WERI-Rb-1 (cell line): ENCODE results near the gene LHFPL6.

ENCODE experiments used
- DNase-seq: peaks from one replicate; pipeline ENCODE4 v3.0.0-alpha.2; 2020
- H3K27ac ChIP-seq: fragments of 250-450 bp; sonication (Bioruptor Pico); 2 replicates; pipeline ENCODE4 v1.5.1; 2020; ENCODE audit warnings: mild to moderate bottlenecking, moderate library complexity
- H3K27me3 ChIP-seq: fragments of 250-450 bp; sonication (Bioruptor Pico); 2 replicates; pipeline ENCODE4 v1.5.1; 2021; ENCODE audit warnings: mild to moderate bottlenecking, low read depth, moderate library complexity; ENCODE audit not compliant: insufficient read depth, severe bottlenecking
- H3K36me3 ChIP-seq: fragments of 250-450 bp; sonication (Bioruptor Pico); 2 replicates; pipeline ENCODE4 v1.5.1; 2020; ENCODE audit warnings: mild to moderate bottlenecking, moderate library complexity
- H3K4me3 ChIP-seq: 2 replicates; pipeline ENCODE4 v1.5.1; 2011; ENCODE audit warnings: low read depth, mild to moderate bottlenecking, control low read depth, low read length
- H3K9me3 ChIP-seq: fragments of 250-450 bp; sonication (Bioruptor Pico); 2 replicates; pipeline ENCODE4 v1.5.1; 2021; ENCODE audit warnings: mild to moderate bottlenecking, moderate library complexity; ENCODE audit not compliant: severe bottlenecking
- TF ChIP-seq, protein P1 (sequence below): IDR thresholded peaks from 2 replicates; pipeline ENCODE4 v1.5.1; 2011; ENCODE audit warnings: low read depth, mild to moderate bottlenecking, control low read depth, inconsistent platforms, low read length

Gene LHFPL6

GRCh38 chr13:39463611-39464010, 139.4 kb downstream of the LHFPL6 start:
- Histone ChIP-seq H3K9me3 (no peaks in the 10 kb centered on the region), H3K4me3 (no peak overlapping the region), H3K27me3 (no peaks in the 10 kb centered on the region), H3K27ac (no peak overlapping the region), H3K36me3 (no peaks in the 10 kb centered on the region)
- no peak for DNase-seq
- TF ChIP-seq, protein P1, sequence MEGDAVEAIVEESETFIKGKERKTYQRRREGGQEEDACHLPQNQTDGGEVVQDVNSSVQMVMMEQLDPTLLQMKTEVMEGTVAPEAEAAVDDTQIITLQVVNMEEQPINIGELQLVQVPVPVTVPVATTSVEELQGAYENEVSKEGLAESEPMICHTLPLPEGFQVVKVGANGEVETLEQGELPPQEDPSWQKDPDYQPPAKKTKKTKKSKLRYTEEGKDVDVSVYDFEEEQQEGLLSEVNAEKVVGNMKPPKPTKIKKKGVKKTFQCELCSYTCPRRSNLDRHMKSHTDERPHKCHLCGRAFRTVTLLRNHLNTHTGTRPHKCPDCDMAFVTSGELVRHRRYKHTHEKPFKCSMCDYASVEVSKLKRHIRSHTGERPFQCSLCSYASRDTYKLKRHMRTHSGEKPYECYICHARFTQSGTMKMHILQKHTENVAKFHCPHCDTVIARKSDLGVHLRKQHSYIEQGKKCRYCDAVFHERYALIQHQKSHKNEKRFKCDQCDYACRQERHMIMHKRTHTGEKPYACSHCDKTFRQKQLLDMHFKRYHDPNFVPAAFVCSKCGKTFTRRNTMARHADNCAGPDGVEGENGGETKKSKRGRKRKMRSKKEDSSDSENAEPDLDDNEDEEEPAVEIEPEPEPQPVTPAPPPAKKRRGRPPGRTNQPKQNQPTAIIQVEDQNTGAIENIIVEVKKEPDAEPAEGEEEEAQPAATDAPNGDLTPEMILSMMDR, result no peak

GRCh38 chr13:39462906-39463305, 140.1 kb downstream of the LHFPL6 start:
- no peak overlapping the region for H3K4me3 ChIP-seq
- no peaks in the 10 kb centered on the region for H3K27me3 ChIP-seq
- no peaks in the 10 kb centered on the region for H3K36me3 ChIP-seq
- TF ChIP-seq, protein P1, result no peak
- H3K9me3 ChIP-seq, result no peaks in the 10 kb centered on the region
- no peak overlapping the region for H3K27ac ChIP-seq
- DNase-seq, result no peak

- Histone ChIP-seq H3K27me3 (no peaks in the 10 kb centered on the region), H3K36me3 (no peaks in the 10 kb centered on the region), H3K4me3 (no peak overlapping the region), H3K27ac (no peak overlapping the region), H3K9me3 (no peaks in the 10 kb centered on the region)
- TF ChIP-seq, protein P1, result no peak
- DNase-seq, result no peak
These were observed 140.6 kb downstream of the LHFPL6 start for GRCh38 chr13:39462428-39462827.

- H3K36me3 ChIP-seq, result no peaks in the 10 kb centered on the region
- H3K27me3 ChIP-seq, result no peaks in the 10 kb centered on the region
- no peak overlapping the region for H3K4me3 ChIP-seq
- TF ChIP-seq, protein P1, result no peak
- no peak for DNase-seq
- no peaks in the 10 kb centered on the region for H3K9me3 ChIP-seq
- no peak overlapping the region for H3K27ac ChIP-seq
These were observed 141.2 kb downstream of the LHFPL6 start for GRCh38 chr13:39461685-39462266.

GRCh38 chr13:39457274-39457673, 145.7 kb downstream of the LHFPL6 start:
- Histone ChIP-seq H3K27me3 (no peaks in the 10 kb centered on the region), H3K4me3 (no peak overlapping the region), H3K9me3 (no peaks in the 10 kb centered on the region), H3K27ac (no peak overlapping the region), H3K36me3 (no peaks in the 10 kb centered on the region)
- DNase-seq, result no peak
- TF ChIP-seq, protein P1, result no peak
